Endodermal cell (in vitro differentiated cells): ENCODE results near the gene BRD2. TPM values are rescaled to one million over a fixed set of nuclear protein-coding genes. Genes with fewer than 3 reads are reported as not detected.

Source experiments
- DNase-seq: peaks from one replicate; pipeline ENCODE4 v3.0.0-alpha.2; 2017
- H3K27ac ChIP-seq: 2 replicates; pipeline ENCODE4 v1.5.1; 2013; ENCODE audit warnings: mild to moderate bottlenecking, low read depth, low read length, moderate library complexity
- H3K27me3 ChIP-seq: 2 replicates; pipeline ENCODE4 v1.6.1; 2013; ENCODE audit warnings: mild to moderate bottlenecking, low read length, moderate library complexity; ENCODE audit not compliant: insufficient read depth, control insufficient read depth, poor library complexity, severe bottlenecking
- H3K36me3 ChIP-seq: 2 replicates; pipeline ENCODE4 v1.7.0; 2013; ENCODE audit warnings: mild to moderate bottlenecking, low read length, moderate library complexity; ENCODE audit not compliant: control insufficient read depth, insufficient read depth
- H3K4me1 ChIP-seq: one replicate; pipeline ENCODE4 v1.7.0; 2013; ENCODE audit warnings: low read length; ENCODE audit not compliant: control insufficient read depth, insufficient read depth
- H3K4me3 ChIP-seq: 2 replicates; pipeline ENCODE4 v1.5.1; 2013; ENCODE audit warnings: mild to moderate bottlenecking, low read length, moderate library complexity
- H3K9ac ChIP-seq: 2 replicates; pipeline ENCODE4 v1.6.1; 2013; ENCODE audit warnings: mild to moderate bottlenecking, low read length, moderate library complexity; ENCODE audit not compliant: poor library complexity, severe bottlenecking; ENCODE audit errors: extremely low read depth
- H3K9me3 ChIP-seq: 2 replicates; pipeline ENCODE4 v1.6.1; 2013; ENCODE audit warnings: mild to moderate bottlenecking, low read length, moderate library complexity; ENCODE audit not compliant: control insufficient read depth
- H3K27ac Mint-ChIP-seq: 2 replicates; pipeline ENCODE4 v1.8.0; 2020; ENCODE audit warnings: mixed read lengths
- H3K27me3 Mint-ChIP-seq: 2 replicates; pipeline ENCODE4 v1.8.0; 2021; ENCODE audit warnings: mild to moderate bottlenecking, mixed read lengths; ENCODE audit not compliant: insufficient read depth
- H3K36me3 Mint-ChIP-seq: 2 replicates; pipeline ENCODE4 v1.8.0; 2020; ENCODE audit warnings: low read depth, mixed read lengths
- H3K4me1 Mint-ChIP-seq: 2 replicates; pipeline ENCODE4 v1.8.0; 2020; ENCODE audit warnings: mixed read lengths
- H3K4me3 Mint-ChIP-seq: 2 replicates; pipeline ENCODE4 v1.8.0; 2020; ENCODE audit warnings: mild to moderate bottlenecking, moderate library complexity, mixed read lengths
- H3K9me3 Mint-ChIP-seq: 2 replicates; pipeline ENCODE4 v1.8.0; 2020; ENCODE audit warnings: mild to moderate bottlenecking, mixed read lengths
- WGBS, 2 experiments: methylation state at CpG; one replicate each; pipeline versions ENCODE4 v1.1.5 to v1.1.7; 2013; ENCODE audit warnings: missing lambda C conversion rate in 2 of 2, mixed read lengths in 1 of 2; ENCODE audit not compliant: insufficient coverage in 1 of 2, insufficient read length in 1 of 2; 5-methylcytosine and 5-hydroxymethylcytosine counted together
- total RNA-seq, 2 donors: library from RNA; stranded (reverse); fragmentation: NEBNext Ultra II Directional in 1 of 2; extraction: Animal tissue kit (Norgen Biotek cat#: 25700) in 1 of 2; gene quantifications; 2 replicates in 1 of 2; 3 replicates in 1 of 2; pipeline ENCODE4 v1.2.1, GENCODE V29; 2021
- TF ChIP-seq, protein P1 (sequence below): fragments of 200-600 bp; sonication (generic); conservative IDR thresholded peaks from 2 replicates; pipeline ENCODE4 v1.5.0; 2021; ENCODE audit warnings: antibody characterized with exemption, mild to moderate bottlenecking

Gene BRD2
- total RNA-seq, 2 donors from 2014 or later = 209 to 233 TPM

DNA sequence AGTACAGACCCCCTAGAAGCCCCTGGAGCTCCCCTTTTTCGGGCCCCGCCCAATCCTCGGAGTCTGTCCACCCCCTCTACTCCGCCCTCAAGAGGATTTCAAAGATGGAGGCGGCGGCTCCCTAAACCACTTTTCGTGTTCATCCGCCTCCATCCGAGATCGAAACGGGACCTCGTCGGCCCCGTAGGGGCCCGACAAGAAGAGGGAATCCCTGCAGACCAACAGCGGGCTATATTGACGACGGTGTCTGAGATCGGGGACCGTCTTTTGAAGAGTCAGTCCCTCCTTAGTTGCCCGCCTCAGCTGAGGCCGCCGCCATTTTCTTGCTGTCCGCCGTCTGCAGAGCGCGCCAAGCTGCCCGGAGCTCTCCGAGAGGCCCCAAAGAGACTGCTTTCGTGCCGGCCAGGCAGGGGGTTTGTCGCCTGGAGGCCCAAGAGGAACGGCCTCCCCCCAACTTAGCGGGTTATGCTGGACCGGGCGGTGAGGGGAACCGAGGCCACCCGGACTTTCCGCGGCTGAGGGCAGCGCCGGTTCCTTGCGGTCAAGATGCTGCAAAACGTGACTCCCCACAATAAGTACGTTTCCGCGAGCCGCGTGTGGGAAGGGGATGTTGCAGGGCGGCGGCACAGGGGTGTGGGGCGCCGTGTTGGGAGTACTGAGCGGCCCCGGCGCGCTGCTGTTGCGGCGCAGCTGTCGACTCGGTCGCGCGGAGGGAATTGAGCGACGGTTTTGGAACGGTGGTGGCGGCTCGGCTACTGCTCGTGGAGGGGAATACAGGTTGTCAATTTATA lies 4.2 kb downstream of the BRD2 start:
- Histone ChIP-seq H3K9ac (peak overlapping the region; percentile 95), H3K4me1 (no peaks in the 10 kb centered on the region), H3K27me3 (no peaks in the 10 kb centered on the region), H3K36me3 (peaks cover 57% of the 10 kb centered on the region), H3K9me3 (no peaks in the 10 kb centered on the region), H3K4me3 (peak overlapping the region; percentile 98), H3K27ac (peak overlapping the region; percentile 83)
- Mint-ChIP-seq H3K27ac (peak overlapping the region; percentile 100), H3K9me3 (no peaks in the 10 kb centered on the region), H3K27me3 (no peaks in the 10 kb centered on the region), H3K36me3 (peaks cover 61% of the 10 kb centered on the region), H3K4me3 (peak overlapping the region; percentile 98), H3K4me1 (peaks cover 25% of the 10 kb centered on the region)
- no peak for DNase-seq
- TF ChIP-seq, protein P1, sequence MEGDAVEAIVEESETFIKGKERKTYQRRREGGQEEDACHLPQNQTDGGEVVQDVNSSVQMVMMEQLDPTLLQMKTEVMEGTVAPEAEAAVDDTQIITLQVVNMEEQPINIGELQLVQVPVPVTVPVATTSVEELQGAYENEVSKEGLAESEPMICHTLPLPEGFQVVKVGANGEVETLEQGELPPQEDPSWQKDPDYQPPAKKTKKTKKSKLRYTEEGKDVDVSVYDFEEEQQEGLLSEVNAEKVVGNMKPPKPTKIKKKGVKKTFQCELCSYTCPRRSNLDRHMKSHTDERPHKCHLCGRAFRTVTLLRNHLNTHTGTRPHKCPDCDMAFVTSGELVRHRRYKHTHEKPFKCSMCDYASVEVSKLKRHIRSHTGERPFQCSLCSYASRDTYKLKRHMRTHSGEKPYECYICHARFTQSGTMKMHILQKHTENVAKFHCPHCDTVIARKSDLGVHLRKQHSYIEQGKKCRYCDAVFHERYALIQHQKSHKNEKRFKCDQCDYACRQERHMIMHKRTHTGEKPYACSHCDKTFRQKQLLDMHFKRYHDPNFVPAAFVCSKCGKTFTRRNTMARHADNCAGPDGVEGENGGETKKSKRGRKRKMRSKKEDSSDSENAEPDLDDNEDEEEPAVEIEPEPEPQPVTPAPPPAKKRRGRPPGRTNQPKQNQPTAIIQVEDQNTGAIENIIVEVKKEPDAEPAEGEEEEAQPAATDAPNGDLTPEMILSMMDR = no peak
- 0 to 1% methylated on average over 39 to 70 of the region's 70 CpGs for WGBS, 2 experiments

DNA sequence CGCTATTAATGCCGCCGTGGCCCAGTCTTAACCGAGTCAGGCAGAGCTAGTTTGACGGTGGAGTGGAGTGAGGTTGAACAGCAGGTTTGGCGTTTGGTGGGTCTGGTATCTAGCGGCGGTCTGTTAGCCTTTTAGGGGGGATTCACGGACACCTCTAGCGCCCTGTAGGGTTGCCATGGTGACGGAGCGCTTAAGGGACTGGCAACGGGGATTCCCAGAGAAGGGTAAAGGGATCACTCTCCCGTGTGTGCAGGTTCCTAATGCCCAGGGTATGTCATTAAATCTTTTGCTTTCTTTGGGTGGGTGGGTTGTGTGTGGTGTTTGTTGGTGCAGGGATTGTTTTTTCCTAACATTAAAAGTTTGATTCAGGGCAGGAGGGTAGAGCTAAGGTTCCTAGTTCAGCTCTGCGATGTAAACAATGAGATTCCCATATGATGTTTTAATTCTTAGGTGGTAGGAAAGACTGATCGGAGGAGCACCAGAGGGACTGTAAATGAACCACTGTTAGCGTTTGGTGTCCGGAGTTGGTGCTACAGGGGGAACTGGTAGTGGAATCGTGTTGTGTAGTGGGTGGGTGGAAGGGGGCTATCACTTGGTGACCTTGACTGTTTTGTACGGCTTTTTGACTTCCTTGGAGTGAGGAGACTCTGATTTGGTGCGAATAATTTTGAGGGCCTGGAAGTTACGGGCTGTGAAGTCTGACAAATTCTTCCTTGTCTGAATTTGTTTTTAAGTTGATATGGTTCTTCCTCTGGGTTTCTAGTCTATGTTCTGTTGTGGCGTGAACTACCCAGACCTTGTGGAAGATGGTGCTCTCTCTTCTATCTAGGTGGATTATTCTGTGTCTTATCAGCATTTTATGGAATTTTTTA lies 5.0 kb downstream of the BRD2 start:
- 1% methylated on average over 8 to 23 of the region's 23 CpGs for WGBS, 2 experiments
- peak overlapping the region; percentile 83 for H3K27ac ChIP-seq
- peak; percentile 71 for DNase-seq
- H3K36me3 ChIP-seq = peaks cover 65% of the 10 kb centered on the region
- H3K4me1 Mint-ChIP-seq = peaks cover 24% of the 10 kb centered on the region
- H3K4me3 ChIP-seq = peak overlapping the region; percentile 98
- peak overlapping the region; percentile 100 for H3K27ac Mint-ChIP-seq
- no peaks in the 10 kb centered on the region for H3K27me3 ChIP-seq
- TF ChIP-seq, protein P1 = no peak
- H3K4me1 ChIP-seq = no peaks in the 10 kb centered on the region
- no peaks in the 10 kb centered on the region for H3K27me3 Mint-ChIP-seq
- H3K9me3 ChIP-seq = no peaks in the 10 kb centered on the region
- peaks cover 69% of the 10 kb centered on the region for H3K36me3 Mint-ChIP-seq
- H3K9ac ChIP-seq = peak overlapping the region; percentile 95
- peak overlapping the region; percentile 98 for H3K4me3 Mint-ChIP-seq
- no peaks in the 10 kb centered on the region for H3K9me3 Mint-ChIP-seq

DNA sequence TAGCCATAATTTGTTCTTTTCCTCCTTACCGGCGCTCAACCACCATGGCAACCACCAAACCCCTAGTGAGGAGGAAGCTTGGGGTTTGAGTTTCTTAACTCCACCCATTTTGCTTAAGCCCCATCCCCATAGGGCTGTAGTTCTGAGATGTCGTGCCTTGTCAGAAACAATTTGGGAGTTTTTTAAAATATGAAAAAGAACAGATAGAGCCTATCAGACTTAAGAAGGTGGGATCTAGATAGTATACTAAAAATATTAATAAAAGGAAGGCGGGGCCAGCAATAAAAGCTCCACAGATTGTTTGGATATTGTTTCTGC lies 5.6 kb downstream of the BRD2 start:
- Mint-ChIP-seq H3K9me3 (no peaks in the 10 kb centered on the region), H3K27me3 (no peaks in the 10 kb centered on the region), H3K36me3 (peaks cover 75% of the 10 kb centered on the region), H3K4me1 (peaks cover 27% of the 10 kb centered on the region), H3K27ac (peak overlapping the region; percentile 100), H3K4me3 (peak overlapping the region; percentile 98)
- Histone ChIP-seq H3K9ac (peak overlapping the region; percentile 95), H3K27ac (no peak overlapping the region), H3K4me3 (peak overlapping the region; percentile 98), H3K9me3 (no peaks in the 10 kb centered on the region), H3K36me3 (peaks cover 71% of the 10 kb centered on the region), H3K27me3 (no peaks in the 10 kb centered on the region), H3K4me1 (no peaks in the 10 kb centered on the region)
- 0% methylated on average over 1 to 2 of the region's 4 CpGs for WGBS, 2 experiments
- TF ChIP-seq, protein P1 = no peak
- DNase-seq = no peak
